Measurements from ENCODE around the gene ALG5.

DNA sequence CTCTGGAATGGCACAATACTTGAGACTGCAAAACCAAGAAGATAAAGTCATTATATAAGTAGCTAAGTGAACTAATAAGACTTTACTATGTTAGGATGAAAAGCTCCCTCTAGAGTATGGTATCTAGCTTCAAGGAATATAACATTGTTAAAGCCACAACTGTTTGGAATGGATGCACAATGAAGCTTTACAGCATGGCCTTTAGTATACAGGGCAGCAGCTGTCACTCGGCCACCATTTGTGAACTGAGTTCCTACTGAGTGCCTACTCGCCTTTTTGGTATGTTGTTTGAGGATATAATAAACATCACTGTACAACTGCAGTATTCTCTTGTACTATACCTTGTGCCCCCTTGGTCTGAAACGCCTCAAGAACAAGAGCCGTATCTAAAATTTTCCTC is 6.8 kb downstream of the ALG5 start:
- TF ChIP-seq, protein P1, sequence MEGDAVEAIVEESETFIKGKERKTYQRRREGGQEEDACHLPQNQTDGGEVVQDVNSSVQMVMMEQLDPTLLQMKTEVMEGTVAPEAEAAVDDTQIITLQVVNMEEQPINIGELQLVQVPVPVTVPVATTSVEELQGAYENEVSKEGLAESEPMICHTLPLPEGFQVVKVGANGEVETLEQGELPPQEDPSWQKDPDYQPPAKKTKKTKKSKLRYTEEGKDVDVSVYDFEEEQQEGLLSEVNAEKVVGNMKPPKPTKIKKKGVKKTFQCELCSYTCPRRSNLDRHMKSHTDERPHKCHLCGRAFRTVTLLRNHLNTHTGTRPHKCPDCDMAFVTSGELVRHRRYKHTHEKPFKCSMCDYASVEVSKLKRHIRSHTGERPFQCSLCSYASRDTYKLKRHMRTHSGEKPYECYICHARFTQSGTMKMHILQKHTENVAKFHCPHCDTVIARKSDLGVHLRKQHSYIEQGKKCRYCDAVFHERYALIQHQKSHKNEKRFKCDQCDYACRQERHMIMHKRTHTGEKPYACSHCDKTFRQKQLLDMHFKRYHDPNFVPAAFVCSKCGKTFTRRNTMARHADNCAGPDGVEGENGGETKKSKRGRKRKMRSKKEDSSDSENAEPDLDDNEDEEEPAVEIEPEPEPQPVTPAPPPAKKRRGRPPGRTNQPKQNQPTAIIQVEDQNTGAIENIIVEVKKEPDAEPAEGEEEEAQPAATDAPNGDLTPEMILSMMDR (IDR thresholded peaks at IDR 0.05 in 2 of 3, conservative IDR thresholded peaks at IDR 0.05 in 1 of 3; ENCODE audit: borderline replicate concordance in 1 of 3, insufficient read depth in 1 of 3, low read depth in 2 of 3, low read length in 2 of 3): no peak
- TF ChIP-seq, protein P2, sequence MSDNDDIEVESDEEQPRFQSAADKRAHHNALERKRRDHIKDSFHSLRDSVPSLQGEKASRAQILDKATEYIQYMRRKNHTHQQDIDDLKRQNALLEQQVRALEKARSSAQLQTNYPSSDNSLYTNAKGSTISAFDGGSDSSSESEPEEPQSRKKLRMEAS (IDR thresholded peaks at IDR 0.05): no peak
- no peak for TF ChIP-seq POLR2A (IDR thresholded peaks at IDR 0.05; ENCODE audit: borderline replicate concordance, extremely low read depth, insufficient read depth, insufficient read length)
- TF ChIP-seq RAD21 (IDR thresholded peaks at IDR 0.05; ENCODE audit: low read depth): no peak
- no peak for TF ChIP-seq EGR1 (IDR thresholded peaks at IDR 0.05; ENCODE audit: low read depth)
- TF ChIP-seq CEBPB (IDR thresholded peaks at IDR 0.05; ENCODE audit: low read depth): no peak
- TF ChIP-seq POLR2AphosphoS5 (IDR thresholded peaks at IDR 0.05; ENCODE audit: low read depth, low read length): no peak
- TF ChIP-seq ZFX (IDR thresholded peaks at IDR 0.05): no peak
- no peak for TF ChIP-seq EZH2phosphoT487 (IDR thresholded peaks at IDR 0.05; ENCODE audit: borderline replicate concordance)
- no peak for TF ChIP-seq TCF7L2 (IDR thresholded peaks at IDR 0.05; ENCODE audit: borderline replicate concordance, extremely low read depth, insufficient read depth, insufficient read length)
- TF ChIP-seq EZH2 (IDR thresholded peaks at IDR 0.05): no peak
- no peak for TF ChIP-seq SP1 (IDR thresholded peaks at IDR 0.05; ENCODE audit: low read depth)
- no peak for TF ChIP-seq JUND (IDR thresholded peaks at IDR 0.05)
